Heart right ventricle (tissue), 16 donors: Measurements from ENCODE around the gene MGLL. TPM values are rescaled to one million over a fixed set of nuclear protein-coding genes. Genes with fewer than 3 reads are reported as not detected.

Source experiments
- ATAC-seq, 8 donors: fragments of 200-7000 bp; cut with Tn5 transposase; one replicate each; pipeline ENCODE4 v1.9.1; 2020; ENCODE audit warnings: mild to moderate bottlenecking in 8 of 8, moderate library complexity in 8 of 8, moderate number of reproducible peaks in 1 of 8
- DNase-seq, 2 donors: peaks; one replicate each; pipeline ENCODE4 v3.0.0-alpha.2; 2020
- H3K27ac ChIP-seq, 10 donors: fragments of 200-600 bp; sonication (generic) in 2 of 10; one replicate each; pipeline versions ENCODE4 v1.5.0 to v1.8.0; 2020 to 2022; ENCODE audit warnings: mild to moderate bottlenecking in 3 of 10
- H3K27me3 ChIP-seq, 7 donors: fragments of 200-600 bp; one replicate each; pipeline ENCODE4 v1.8.0; 2021 to 2022; ENCODE audit warnings: mild to moderate bottlenecking in 2 of 7
- H3K36me3 ChIP-seq, 9 donors: fragments of 200-600 bp; sonication (generic) in 1 of 9; one replicate each; pipeline versions ENCODE4 v1.5.0 to v1.8.0; 2020 to 2022; ENCODE audit warnings: mild to moderate bottlenecking in 2 of 9
- H3K4me1 ChIP-seq, 9 donors: fragments of 200-600 bp; sonication (generic) in 1 of 9; one replicate each; pipeline versions ENCODE4 v1.5.0 to v1.8.0; 2020 to 2022; ENCODE audit warnings: mild to moderate bottlenecking in 4 of 9
- H3K4me3 ChIP-seq, 10 donors: fragments of 200-600 bp; sonication (generic) in 2 of 10; one replicate each; pipeline versions ENCODE4 v1.5.0 to v1.8.0; 2020 to 2022; ENCODE audit warnings: mild to moderate bottlenecking in 7 of 10, moderate library complexity in 2 of 10
- H3K9me3 ChIP-seq, 11 donors: fragments of 200-600 bp in 10 of 11; sonication (generic) in 2 of 11; one replicate each; pipeline versions ENCODE4 v1.5.0 to v1.8.0; 2013 to 2022; ENCODE audit warnings: mild to moderate bottlenecking in 2 of 11, control low read depth in 1 of 11, moderate library complexity in 1 of 11
- WGBS, 2 donors: extraction: QIAGEN DNeasy Blood & Tissue Kit; methylation state at CpG; one replicate each; pipeline ENCODE4 v1.1.7; 2013; ENCODE audit warnings: inconsistent platforms in 1 of 2; 5-methylcytosine and 5-hydroxymethylcytosine counted together
- intact Hi-C, 10 donors: fragments of 100-400 bp; cut with DNase I; formaldehyde crosslinking; loops; one replicate each; pipeline versions ENCODE4 v1.11.1 to v1.14.2; 2022
- polyA plus RNA-seq, 2 donors: library from polyadenylated mRNA; stranded (reverse); fragments of 200-250 nt; gene quantifications; one replicate each; pipeline ENCODE4 v1.2.3, GENCODE V29; 2013
- total RNA-seq, 10 donors: library from RNA; stranded (reverse); fragmentation: NEBNext Ultra II Directional in 3 of 10; extraction: Animal tissue kit (Norgen Biotek cat#: 25700) in 3 of 10; gene quantifications; one replicate each; pipeline versions ENCODE4 v1.2.1 to v1.2.4, GENCODE V29; 2021 to 2023
- TF ChIP-seq, protein P1 (sequence below), 9 donors: fragments of 200-600 bp; sonication (generic) in 2 of 9; IDR thresholded peaks; one replicate each; pipeline versions ENCODE4 v1.5.0 to v1.8.0; 2021 to 2022; ENCODE audit warnings: antibody characterized with exemption in 9 of 9, mild to moderate bottlenecking in 5 of 9, moderate library complexity in 1 of 9
- donor health status: Arrhythmogenic right ventricular cardiomyopathy.
- donor health status: ischemic (EF 13 %, LVEDD 7.1; RV severe dilation, severe dysfunction).
- donor health status: healthy with polysubstance abuse.
- donor health status: DM: no; HTN: yes; CAD: no.
- donor health status: DM: no; HTN: no; CAD: no.
- donor health status: ischemic (EF 25% LVEDD 6.9; RV normal size, moderate dysfunction).
- donor health status: ischemic (EF 25% LVEDD 5.7; RV mildly dilated, moderate dysfunction).
- donor health status: healthy.
- donor health status: DM: yes; HTN: yes; CAD: no.
- donor health status: Ischemic cardiomyopathy.
- donor health status: ischemic (EF 35%, LVEDD 5.7; RV mildly dilated, moderate dysfunction).
- donor health status: nonischemic (EF 11% LVEDD 7.7; RV severe dilation, severe dysfunction).
- donor health status: DM: yes; HTN: yes; CAD: no.
- donor health status: PGD.
- donor health status: ischemic (EF 29% LVEDD 5.4; RV normal size, mild dysfunction).
- donor health status: nonischemic (EF 23%, LVEDD 6.1; RV moderate dilation, normal function).

The MGLL gene
- total and polyA plus RNA-seq, 12 donors, result 35.7 to 103 (median 65.2) TPM

GRCh38 chr3:127698691-127699415, 123.5 kb downstream of the MGLL start:
- ATAC-seq (no peak), DNase-seq (no peak)
- intact Hi-C loops, result loop anchor here in 8 of 10 donors (1.0 to 10.0 kb wide), 9 partner anchors 48 to 276 kb away; partner anchors contain the start of gene MGLL (in 4 of the 8)
- WGBS, 2 donors, result 52 to 67% methylated on average over 6 of the region's 6 CpGs
- Histone ChIP-seq H3K4me3 (peak overlapping the region in 1 of 10 donors; percentile 13), H3K27ac (peak overlapping the region; percentile 89 to 99 (median 95)), H3K36me3 (peaks cover 0 to 22% (median 0%) of the 10 kb centered on the region in 9 donors), H3K4me1 (peaks cover 55 to 94% (median 75%) of the 10 kb centered on the region in 9 donors), H3K9me3 (peaks cover 0 to 2% (median 0%) of the 10 kb centered on the region in 11 donors), H3K27me3 (no peaks in the 10 kb centered on the region)
- TF ChIP-seq, protein P1, sequence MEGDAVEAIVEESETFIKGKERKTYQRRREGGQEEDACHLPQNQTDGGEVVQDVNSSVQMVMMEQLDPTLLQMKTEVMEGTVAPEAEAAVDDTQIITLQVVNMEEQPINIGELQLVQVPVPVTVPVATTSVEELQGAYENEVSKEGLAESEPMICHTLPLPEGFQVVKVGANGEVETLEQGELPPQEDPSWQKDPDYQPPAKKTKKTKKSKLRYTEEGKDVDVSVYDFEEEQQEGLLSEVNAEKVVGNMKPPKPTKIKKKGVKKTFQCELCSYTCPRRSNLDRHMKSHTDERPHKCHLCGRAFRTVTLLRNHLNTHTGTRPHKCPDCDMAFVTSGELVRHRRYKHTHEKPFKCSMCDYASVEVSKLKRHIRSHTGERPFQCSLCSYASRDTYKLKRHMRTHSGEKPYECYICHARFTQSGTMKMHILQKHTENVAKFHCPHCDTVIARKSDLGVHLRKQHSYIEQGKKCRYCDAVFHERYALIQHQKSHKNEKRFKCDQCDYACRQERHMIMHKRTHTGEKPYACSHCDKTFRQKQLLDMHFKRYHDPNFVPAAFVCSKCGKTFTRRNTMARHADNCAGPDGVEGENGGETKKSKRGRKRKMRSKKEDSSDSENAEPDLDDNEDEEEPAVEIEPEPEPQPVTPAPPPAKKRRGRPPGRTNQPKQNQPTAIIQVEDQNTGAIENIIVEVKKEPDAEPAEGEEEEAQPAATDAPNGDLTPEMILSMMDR (IDR thresholded peaks at IDR 0.05), result no peak

GRCh38 chr3:127698286-127698685, 124.0 kb downstream of the MGLL start:
- H3K27me3 ChIP-seq, result no peaks in the 10 kb centered on the region
- WGBS, 2 donors, result 43 to 58% methylated on average over 3 of the region's 3 CpGs
- no peaks in the 10 kb centered on the region for H3K9me3 ChIP-seq
- intact Hi-C loops, result loop anchor here in 8 of 10 donors (1.0 to 10.0 kb wide), 9 partner anchors 49 to 277 kb away; partner anchors contain the start of gene MGLL (in 4 of the 8)
- DNase-seq (no peak), ATAC-seq (peak in 2 of 8 donors; percentile 1 to 9)
- H3K36me3 ChIP-seq, result peaks cover 0 to 28% (median 5%) of the 10 kb centered on the region in 9 donors
- H3K4me3 ChIP-seq, result no peak overlapping the region
- H3K4me1 ChIP-seq, result peaks cover 55 to 91% (median 71%) of the 10 kb centered on the region in 9 donors
- H3K27ac ChIP-seq, result peak overlapping the region; percentile 89 to 99 (median 95)
- TF ChIP-seq, protein P1 (IDR thresholded peaks at IDR 0.05), result no peak

DNA sequence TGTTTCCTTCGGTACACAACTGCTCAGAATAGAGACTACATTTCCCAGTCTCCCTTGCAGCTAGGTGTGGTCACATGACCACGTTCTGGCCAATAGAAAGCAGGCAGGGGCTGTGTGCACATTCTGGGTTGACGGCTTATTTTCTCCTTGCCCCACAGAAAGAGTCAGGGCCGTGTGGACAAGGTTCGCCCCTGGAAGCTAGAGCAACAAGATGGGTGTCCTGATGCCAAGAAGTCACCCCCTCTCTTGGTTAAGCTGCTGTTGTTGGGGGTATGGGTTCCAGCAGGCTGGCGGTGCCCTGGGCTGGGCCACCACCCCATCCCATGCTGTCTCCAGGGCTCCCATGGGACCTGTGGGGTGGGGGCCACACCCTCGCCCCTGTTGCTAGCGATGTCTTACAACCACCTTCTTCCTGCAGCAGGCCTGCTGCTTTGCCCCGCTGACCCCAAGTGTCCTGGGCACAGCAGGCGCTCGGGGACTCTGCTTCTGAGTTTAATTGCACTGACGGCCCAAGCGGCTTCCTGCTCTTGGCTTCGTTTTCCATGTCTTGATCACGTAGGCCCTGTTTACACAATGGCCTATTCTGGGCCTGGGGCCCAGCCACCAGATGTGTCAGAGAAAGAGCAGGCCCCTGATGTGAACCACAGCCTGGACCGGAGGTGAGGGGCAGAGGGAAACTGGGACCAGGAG, 124.6 kb downstream of the MGLL start:
- intact Hi-C loops, result loop anchor here in 9 of 10 donors (1.0 to 10.0 kb wide), 12 partner anchors 49 to 277 kb away; partner anchors contain the start of gene MGLL (in 5 of the 9)
- TF ChIP-seq, protein P1 (IDR thresholded peaks at IDR 0.05), result no peak
- 24% methylated on average over 16 of the region's 16 CpGs for WGBS, 2 donors
- peaks cover 0 to 34% (median 8%) of the 10 kb centered on the region in 9 donors for H3K36me3 ChIP-seq
- no peaks in the 10 kb centered on the region for H3K9me3 ChIP-seq
- ATAC-seq, result peak; percentile 70 to 78 (median 75)
- peak overlapping the region in 3 of 10 donors; percentile 23 to 29 (median 25) for H3K4me3 ChIP-seq
- peaks cover 55 to 86% (median 65%) of the 10 kb centered on the region in 9 donors for H3K4me1 ChIP-seq
- peak overlapping the region; percentile 89 to 99 (median 95) for H3K27ac ChIP-seq
- peak; percentile 83 to 90 for DNase-seq
- H3K27me3 ChIP-seq, result no peaks in the 10 kb centered on the region
